Cardiac muscle cell (in vitro differentiated cells and primary cell): ENCODE measurements around the gene ESD. TPM values are rescaled to one million over a fixed set of nuclear protein-coding genes. Genes with fewer than 3 reads are reported as not detected.
"Not testable (repeated sequence)": the region's sequence is repeated elsewhere in the genome, so short reads cannot be mapped to it uniquely, and the experiment has no call there.

Experiments
- DNase-seq, 2 donors: peaks; one replicate each; pipeline versions ENCODE4 v3.0.0 to v3.0.0-alpha.2; 2010 to 2017; ENCODE audit warnings: low read depth in 1 of 2, low spot score in 1 of 2
- H3K27ac ChIP-seq: fragments of 200-600 bp; sonication (generic); 2 replicates; pipeline ENCODE4 v1.5.1; 2016
- H3K27me3 ChIP-seq: fragments of 200-600 bp; sonication (generic); 2 replicates; pipeline ENCODE4 v1.6.0; 2016; ENCODE audit warnings: control low read depth
- H3K36me3 ChIP-seq: fragments of 200-600 bp; sonication (generic); 2 replicates; pipeline ENCODE4 v1.5.1; 2016; ENCODE audit warnings: control low read depth
- H3K4me1 ChIP-seq: fragments of 200-600 bp; sonication (generic); 2 replicates; pipeline ENCODE4 v1.8.1; 2017; ENCODE audit warnings: low read depth, mild to moderate bottlenecking, mixed run types
- H3K4me3 ChIP-seq: fragments of 200-600 bp; sonication (generic); 2 replicates; pipeline ENCODE4 v1.5.1; 2016; ENCODE audit warnings: mild to moderate bottlenecking
- H3K9me3 ChIP-seq: fragments of 200-600 bp; sonication (generic); 2 replicates; pipeline ENCODE4 v1.5.1; 2017; ENCODE audit warnings: low read depth, mild to moderate bottlenecking, control low read depth
- CTCF ChIP-seq: IDR thresholded peaks from 2 replicates; pipeline ENCODE4 v1.5.1; 2012; ENCODE audit warnings: low read depth, mild to moderate bottlenecking, low read length
- polyA plus RNA-seq: library from polyadenylated mRNA; unstranded; fragments of >200 nt; fragmentation: Nextera tagmentation; extraction: Ambion mirVana; gene quantifications from 2 replicates; pipeline ENCODE4 v1.2.1, GENCODE V29; 2016
- total RNA-seq: library from RNA; depleted of rRNA; stranded (reverse); fragments of >200 nt; gene quantifications from 2 replicates; pipeline ENCODE4 v1.2.3, GENCODE V29; 2016

ESD gene
- total and polyA plus RNA-seq, 2 experiments from 2014 or later, result 83.2 to 167 TPM

GRCh38 chr13:46759846-46760245 lies 37.1 kb downstream of the ESD start:
- Histone ChIP-seq H3K27me3 (no peaks in the 10 kb centered on the region), H3K36me3 (no peaks in the 10 kb centered on the region), H3K9me3 (no peaks in the 10 kb centered on the region), H3K4me3 (no peak overlapping the region), H3K4me1 (no peaks in the 10 kb centered on the region), H3K27ac (no peak overlapping the region)
- TF ChIP-seq CTCF, result no peak
- DNase-seq, result peak in 1 of 2 donors; percentile 34

DNA sequence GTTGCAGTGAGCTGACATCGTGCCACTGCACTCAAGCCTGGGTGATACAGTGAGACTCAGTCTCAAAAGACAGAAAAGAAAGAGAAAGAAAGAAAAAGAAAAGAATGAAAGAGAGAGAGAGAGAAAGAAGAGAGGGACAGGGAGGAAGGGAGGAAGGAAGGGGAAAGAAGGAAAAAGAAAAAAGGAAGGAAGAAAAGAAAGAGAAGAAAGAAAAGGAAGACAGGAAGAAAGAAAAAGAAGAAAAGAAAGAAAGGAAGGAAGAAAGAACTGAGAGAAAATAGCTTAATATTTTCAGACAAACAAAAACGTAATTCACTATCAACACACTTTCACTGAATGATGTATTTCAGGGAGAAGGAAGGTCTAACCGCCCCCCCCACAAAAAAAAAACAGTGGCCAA lies 39.3 kb downstream of the ESD start:
- no peak for DNase-seq
- Histone ChIP-seq H3K9me3 (no peaks in the 10 kb centered on the region), H3K4me3 (no peak overlapping the region), H3K27me3 (no peaks in the 10 kb centered on the region), H3K27ac (no peak overlapping the region), H3K4me1 (no peaks in the 10 kb centered on the region), H3K36me3 (no peaks in the 10 kb centered on the region)
- TF ChIP-seq CTCF, result no peak

GRCh38 chr13:46756977-46757376 lies 40.0 kb downstream of the ESD start:
- Histone ChIP-seq H3K36me3 (no peaks in the 10 kb centered on the region), H3K4me3 (no peak overlapping the region), H3K9me3 (no peaks in the 10 kb centered on the region), H3K4me1 (no peaks in the 10 kb centered on the region), H3K27me3 (no peaks in the 10 kb centered on the region), H3K27ac (no peak overlapping the region)
- TF ChIP-seq CTCF, result no peak
- peak in 1 of 2 donors; percentile 55 for DNase-seq

DNA sequence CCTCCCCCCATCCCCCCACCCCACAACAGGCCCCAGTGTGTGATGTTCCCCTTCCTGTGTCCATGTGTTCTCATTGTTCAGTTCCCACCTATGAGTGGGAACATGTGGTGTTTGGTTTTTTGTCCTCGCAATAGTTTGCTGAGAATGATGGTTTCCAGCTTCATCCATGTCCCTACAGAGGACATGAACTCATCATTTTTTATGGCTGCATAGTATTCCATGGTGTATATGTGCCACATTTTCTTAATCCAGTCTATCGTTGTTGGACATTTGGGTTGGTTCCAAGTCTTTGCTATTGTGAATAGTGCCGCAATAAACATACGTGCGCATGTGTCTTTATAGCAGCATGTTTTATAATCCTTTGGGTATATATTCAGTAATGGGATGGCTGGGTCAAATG lies 41.5 kb downstream of the ESD start:
- H3K27ac ChIP-seq, H3K9me3 ChIP-seq, H3K27me3 ChIP-seq, H3K4me1 ChIP-seq, H3K4me3 ChIP-seq, DNase-seq: not testable (repeated sequence)
- peaks cover 12% of the 10 kb centered on the region for H3K36me3 ChIP-seq

DNA sequence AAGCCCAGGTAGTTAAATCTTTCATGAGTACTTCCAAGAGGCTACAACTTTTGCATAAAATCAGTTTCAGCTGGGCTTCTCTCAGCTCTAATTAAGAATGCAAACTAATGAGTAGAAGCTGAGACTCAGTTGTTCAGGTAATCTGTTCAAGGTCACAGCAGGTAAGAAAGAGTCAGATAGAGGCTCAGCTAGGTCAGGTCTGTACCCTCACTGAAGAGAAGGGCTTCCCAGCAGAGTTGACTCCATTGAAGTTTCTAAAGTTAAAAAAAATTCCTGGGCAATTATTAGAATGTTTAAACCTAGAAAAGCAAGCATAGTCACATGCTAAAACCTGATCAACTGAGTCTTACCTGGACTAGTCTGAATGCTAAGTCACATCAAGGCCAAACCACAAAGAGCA lies 42.1 kb downstream of the ESD start:
- DNase-seq, result no peak
- Histone ChIP-seq H3K27me3 (no peaks in the 10 kb centered on the region), H3K36me3 (peaks cover 12% of the 10 kb centered on the region), H3K27ac (no peak overlapping the region), H3K4me1 (no peaks in the 10 kb centered on the region), H3K4me3 (no peak overlapping the region), H3K9me3 (no peaks in the 10 kb centered on the region)
- TF ChIP-seq CTCF, result no peak

DNA sequence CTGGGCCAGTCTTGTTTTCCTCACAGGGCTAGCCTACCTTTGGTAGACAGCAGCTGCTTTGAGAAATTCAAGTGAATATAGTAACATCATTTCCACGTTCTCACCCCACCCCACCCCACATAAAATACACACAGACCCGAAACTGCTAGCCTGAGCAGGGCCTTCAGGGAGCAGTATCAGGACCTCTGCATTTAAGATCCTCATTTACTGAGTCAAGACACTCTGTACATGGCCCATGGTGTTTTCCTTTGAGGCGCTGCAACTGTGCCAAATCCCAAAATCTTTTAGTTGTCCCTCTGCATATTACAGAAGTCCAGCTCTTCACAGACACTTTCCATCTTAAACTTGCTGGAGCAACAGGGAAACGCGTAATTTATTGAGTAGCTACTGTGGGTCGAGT lies 43.0 kb downstream of the ESD start:
- Histone ChIP-seq H3K27ac (no peak overlapping the region), H3K4me3 (no peak overlapping the region), H3K36me3 (peaks cover 12% of the 10 kb centered on the region), H3K4me1 (no peaks in the 10 kb centered on the region), H3K27me3 (no peaks in the 10 kb centered on the region), H3K9me3 (no peaks in the 10 kb centered on the region)
- DNase-seq, result no peak
- TF ChIP-seq CTCF, result no peak
